ENCODE results near the gene RPN2. TPM values are rescaled to one million over a fixed set of nuclear protein-coding genes. Genes with fewer than 3 reads are reported as not detected.

Gene RPN2
- total and polyA plus RNA-seq, 2 of the 13 experiments (the other 11 are each of a cell fraction or from before 2014, with no cell fraction given), result 587 to 1,818 TPM

- TF ChIP-seq ARID5B (CRISPR knock-in tag; IDR thresholded peaks at IDR 0.05) (peak; percentile 65), SMC3 (IDR thresholded peaks at IDR 0.05; ENCODE audit: low read length) (peak; percentile 32), ATF2 (CRISPR knock-in tag; IDR thresholded peaks at IDR 0.05) (no peak), NFE2L1 (CRISPR knock-in tag; IDR thresholded peaks at IDR 0.05; ENCODE audit: borderline replicate concordance) (no peak), FOSL2 (CRISPR knock-in tag; IDR thresholded peaks at IDR 0.05) (peak; percentile 87), JUN (CRISPR knock-in tag; IDR thresholded peaks at IDR 0.05) (no peak), HOMEZ (CRISPR knock-in tag; IDR thresholded peaks at IDR 0.05; ENCODE audit: low read depth) (no peak), PITX1 (CRISPR knock-in tag; IDR thresholded peaks at IDR 0.05) (no peak), CEBPG (CRISPR knock-in tag; IDR thresholded peaks at IDR 0.05) (peak; percentile 86), CEBPB (IDR thresholded peaks at IDR 0.05; ENCODE audit: borderline replicate concordance, low read depth, low read length) (peak; percentile 96), FOXJ3 (CRISPR knock-in tag; IDR thresholded peaks at IDR 0.05; ENCODE audit: borderline replicate concordance) (no peak), HNF4G (IDR thresholded peaks at IDR 0.05; ENCODE audit: borderline replicate concordance, low read depth, low read length) (peak; percentile 80), HNF4G (CRISPR knock-in tag; IDR thresholded peaks at IDR 0.05; ENCODE audit: borderline replicate concordance, low read depth) (no peak), PBX3 (CRISPR knock-in tag; IDR thresholded peaks at IDR 0.05; ENCODE audit: borderline replicate concordance) (no peak), ZNF558 (CRISPR knock-in tag; IDR thresholded peaks at IDR 0.05; ENCODE audit: borderline replicate concordance) (no peak), JUNB (CRISPR knock-in tag; IDR thresholded peaks at IDR 0.05; ENCODE audit: borderline replicate concordance) (no peak), IRF2 (CRISPR knock-in tag; IDR thresholded peaks at IDR 0.05) (0 out of 2 replicates have a peak, but pooled peaks have one; percentile 36), EEA1 (CRISPR knock-in tag; IDR thresholded peaks at IDR 0.05; ENCODE audit: borderline replicate concordance) (0 out of 2 replicates have a peak, but pooled peaks have one; percentile 37), KAT8 (CRISPR knock-in tag; IDR thresholded peaks at IDR 0.05) (peak; percentile 19; the same call in 1 of the 2 replicates), SALL1 (CRISPR knock-in tag; IDR thresholded peaks at IDR 0.05) (peak; percentile 32; the same call in 1 of the 2 replicates), ZBTB38 (CRISPR knock-in tag; IDR thresholded peaks at IDR 0.05) (0 out of 2 replicates have a peak, but pooled peaks have one; percentile 26), HOXA3 (CRISPR knock-in tag; IDR thresholded peaks at IDR 0.05) (peak; percentile 74), MYC (CRISPR knock-in tag; IDR thresholded peaks at IDR 0.05; ENCODE audit: borderline replicate concordance) (peak; percentile 18; the same call in 1 of the 2 replicates)
Measured at GRCh38 chr20:37152284-37152683, 26.8 kb upstream of the RPN2 start (continued).

All from HepG2 (cell line).